GM12878 (cell line): ENCODE measurements around the gene TBCA. TPM values are rescaled to one million over a fixed set of nuclear protein-coding genes. Genes with fewer than 3 reads are reported as not detected.

Source experiments
- ATAC-seq: fragments of 200-7000 bp; cut with Tn5 transposase; 3 replicates; pipeline ENCODE4 v1.9.1; 2020; ENCODE audit warnings: mild to moderate bottlenecking, moderate library complexity
- BruUV-seq: library from RNA; stranded (reverse); fragments of 400-500 nt; replicated peaks from 2 replicates; lab custom pipeline; 2021; lab: Mats Ljungman, UMichigan
- CTCF ChIA-PET: fragments of 300-600 bp; sonication (Branson Sonifier 250); formaldehyde crosslinking; extraction: SDS; loops from one replicate; lab custom pipeline; 2021; ENCODE audit warnings: inconsistent platforms; lab: Yijun Ruan, JAX
- POLR2A ChIA-PET: fragments of 350-600 bp; formaldehyde crosslinking; extraction: SDS; loops from one replicate; lab custom pipeline; 2021; ENCODE audit warnings: inconsistent platforms; lab: Charles Lee
- RAD21 ChIA-PET: fragments of 300-600 bp; sonication (Branson Sonifier 250); formaldehyde crosslinking; loops from one replicate; lab custom pipeline; 2023; ENCODE audit warnings: antibody characterized with exemption; ENCODE audit not compliant: unreplicated experiment; lab: Charles Lee
- SMC1A ChIA-PET: fragments of 300-600 bp; sonication (Branson Sonifier 250); formaldehyde crosslinking; loops from one replicate; lab custom pipeline; 2023; ENCODE audit not compliant: unreplicated experiment, uncharacterized antibody; lab: Charles Lee
- DNase-seq: peaks from one replicate; pipeline ENCODE4 v3.0.0-alpha.2; 2011; ENCODE audit warnings: low read depth, low spot score
- FAIRE-seq: peaks from 3 replicates; lab custom pipeline; 2011; peaks lifted over from hg19 to GRCh38; lab: Jason Lieb, UNC
- H2AFZ ChIP-seq: 2 replicates; pipeline ENCODE4 v1.6.0; 2011; ENCODE audit warnings: low read depth, low read length, control low read depth; ENCODE audit not compliant: control insufficient read depth
- H3K27ac ChIP-seq: 2 replicates; pipeline ENCODE4 v1.5.1; 2011; ENCODE audit warnings: control low read depth; ENCODE audit not compliant: control insufficient read depth, insufficient read depth
- H3K27me3 ChIP-seq, 2 experiments: replicated peaks in 1 of 2; 2 replicates each; pipeline versions ENCODE4 v1.6.0 to v1.6.1; 2011; ENCODE audit warnings: low read length in 1 of 2; ENCODE audit not compliant: control insufficient read depth in 2 of 2, insufficient read depth in 2 of 2
- H3K36me3 ChIP-seq, 2 experiments: 2 replicates each; pipeline ENCODE4 v1.5.1; 2011; ENCODE audit warnings: low read length in 1 of 2; ENCODE audit not compliant: control insufficient read depth in 2 of 2, insufficient read depth in 2 of 2
- H3K4me1 ChIP-seq: 2 replicates; pipeline ENCODE4 v1.6.1; 2011; ENCODE audit warnings: mild to moderate bottlenecking, low read length, moderate library complexity, mixed read lengths; ENCODE audit not compliant: control insufficient read depth, insufficient read depth
- H3K4me2 ChIP-seq: 2 replicates; pipeline ENCODE4 v1.6.0; 2011; ENCODE audit warnings: control low read depth; ENCODE audit not compliant: control insufficient read depth, insufficient read depth
- H3K4me3 ChIP-seq: fragments of 200-600 bp; sonication (generic); 2 replicates; pipeline ENCODE4 v1.5.1; 2016
- H3K79me2 ChIP-seq: 2 replicates; pipeline ENCODE4 v1.6.0; 2011; ENCODE audit warnings: low read length; ENCODE audit not compliant: control insufficient read depth, insufficient read depth
- H3K9ac ChIP-seq: 2 replicates; pipeline ENCODE4 v1.8.0; 2011; ENCODE audit warnings: low read length, control low read depth, mixed read lengths; ENCODE audit not compliant: control insufficient read depth, insufficient read depth
- H3K9me3 ChIP-seq: replicated peaks from 3 replicates; pipeline ENCODE4 v1.5.1; 2011; ENCODE audit warnings: mild to moderate bottlenecking, low read length; ENCODE audit not compliant: control insufficient read depth, insufficient read depth
- H4K20me1 ChIP-seq: 2 replicates; pipeline ENCODE4 v1.6.0; 2011; ENCODE audit not compliant: control insufficient read depth, insufficient read depth
- CEBPZ ChIP-seq: fragments of 150-350 bp; IDR thresholded peaks from 2 replicates; pipeline ENCODE4 v1.6.1; 2016; ENCODE audit warnings: low read depth, low read length
- CHD4 ChIP-seq: fragments of 200-600 bp; sonication (generic); IDR thresholded peaks from 2 replicates; pipeline ENCODE4 v1.6.1; 2016; ENCODE audit warnings: mild to moderate bottlenecking
- HSF1 ChIP-seq: fragments of 150-350 bp; IDR thresholded peaks from 2 replicates; pipeline ENCODE4 v1.6.1; 2014; ENCODE audit warnings: mild to moderate bottlenecking, low read depth, low read length
- MEF2A ChIP-seq: IDR thresholded peaks from 2 replicates; pipeline ENCODE4 v1.6.1; 2011; ENCODE audit warnings: low read depth, mild to moderate bottlenecking, low read length, moderate library complexity; ENCODE audit not compliant: insufficient read depth
- SMAD1 ChIP-seq: fragments of 450-650 bp; IDR thresholded peaks from 2 replicates; pipeline ENCODE4 v1.6.1; 2018; ENCODE audit warnings: mild to moderate bottlenecking, low read depth; ENCODE audit not compliant: partially characterized antibody
- SP1 ChIP-seq: IDR thresholded peaks from one replicate; pipeline ENCODE4 v1.6.1; 2011; ENCODE audit warnings: low read depth, low read length
- TAF1 ChIP-seq: IDR thresholded peaks from 2 replicates; pipeline ENCODE4 v1.6.1; 2011; ENCODE audit warnings: mild to moderate bottlenecking, low read depth, low read length, borderline replicate concordance
- ZNF687 ChIP-seq: fragments of 450-650 bp; IDR thresholded peaks from 2 replicates; pipeline ENCODE4 v1.6.1; 2017; ENCODE audit warnings: mild to moderate bottlenecking, moderate library complexity
- WGBS: methylation state at CpG from one replicate; pipeline ENCODE4 v1.1.6; 2016; ENCODE audit warnings: low lambda C conversion rate; ENCODE audit not compliant: insufficient replicate concordance, insufficient coverage; ENCODE audit errors: missing lambda C conversion rate; 5-methylcytosine and 5-hydroxymethylcytosine counted together
- in situ Hi-C: fragments of 300-500 bp; cut with MboI; formaldehyde crosslinking; loops from 9 replicates; pipeline ENCODE4 v1.14.3; 2018; ENCODE audit warnings: mixed read lengths
- intact Hi-C: fragments of 100-400 bp; cut with micrococcal nuclease; formaldehyde crosslinking; loops from one replicate; pipeline ENCODE4 v1.14.2; 2022; ENCODE audit not compliant: unreplicated experiment
- polyA plus RNA-seq, 11 experiments: library from polyadenylated mRNA; depleted of rRNA in 4 of 11; unstranded in 6 of 11; stranded (reverse) in 5 of 11; fragments of >200 nt; fragmentation: Nextera tagmentation in 4 of 11; fragmentation: Illumina TruSeq in 1 of 11; extraction: Ambion mirVana in 4 of 11; extraction: Trizol in 1 of 11; gene quantifications; 1 replicate in 1 of 11; 2 replicates in 10 of 11; pipeline versions ENCODE4 v1.2.1 to v1.2.3, GENCODE V29; 2011 to 2016; ENCODE audit warnings: inconsistent platforms in 2 of 11, missing spikeins in 2 of 11, low read depth in 1 of 11
- total RNA-seq, 4 experiments: library from RNA; depleted of rRNA in 3 of 4; stranded (reverse); fragments of >200 nt in 3 of 4; fragmentation: Illumina TruSeq in 1 of 4; extraction: Trizol in 1 of 4; gene quantifications; 2 replicates each; pipeline versions ENCODE4 v1.2.1 to v1.2.3, GENCODE V29; 2013 to 2021

TBCA gene
- total and polyA plus RNA-seq, 10 of the 15 experiments (the other 5 are each of a cell fraction or from before 2014, with no cell fraction given), result 86.3 to 647 (median 294) TPM

GRCh38 chr5:77649776-77650175 lies 126.4 kb downstream of the TBCA start:
- BruUV-seq, result no TSS peak
- CTCF ChIA-PET, result interaction anchor here (1.6 kb wide), 1 partner anchor 13 kb away, joined by 6 read pairs; no protein-coding TSS in a partner anchor
- RAD21 ChIA-PET, result interaction anchor here (1.2 to 1.8 kb wide), 2 partner anchors 11 to 18 kb away, joined by 4 to 5 read pairs; no protein-coding TSS in a partner anchor
- SMC1A ChIA-PET, result interaction anchor here (0.8 kb wide), 1 partner anchor 125 kb away, joined by 3 read pairs; no protein-coding TSS in a partner anchor
- WGBS, result 13% methylated on average over 2 of the region's 2 CpGs
- H3K27ac ChIP-seq, result no peak overlapping the region
- DNase-seq, result no peak
- intact Hi-C loops (loop anchor here (5.0 to 10.0 kb wide), 2 partner anchors 325 to 358 kb away; no protein-coding TSS in a partner anchor), in situ Hi-C loops (no loop called here)
- FAIRE-seq, result no peak
- no peaks in the 10 kb centered on the region for H3K36me3 ChIP-seq
- H3K27me3 ChIP-seq, result peaks cover 0 to 2% of the 10 kb centered on the region in 2 experiments; a peak in 3 of 4 replicates
- H3K9me3 ChIP-seq, result no peaks in the 10 kb centered on the region
- POLR2A ChIA-PET, result interaction anchor here (1.5 kb wide), 1 partner anchor 11 kb away, joined by 4 read pairs; no protein-coding TSS in a partner anchor
- H4K20me1 ChIP-seq, result no peaks in the 10 kb centered on the region
- H3K9ac ChIP-seq, result no peak overlapping the region
- no peaks in the 10 kb centered on the region for H3K4me1 ChIP-seq
- H3K4me3 ChIP-seq, result no peak overlapping the region
- no peak overlapping the region for H3K4me2 ChIP-seq
- no peak for ATAC-seq
- H3K79me2 ChIP-seq, result no peaks in the 10 kb centered on the region
- H2AFZ ChIP-seq, result no peak overlapping the region
- TF ChIP-seq ZNF687 (no peak), TAF1 (no peak), MEF2A (no peak), SP1 (no peak), HSF1 (no peak), CHD4 (no peak), SMAD1 (no peak), CEBPZ (no peak)
